PC-9 (cell line): ENCODE measurements around the gene NYAP1. TPM values are rescaled to one million over a fixed set of nuclear protein-coding genes. Genes with fewer than 3 reads are reported as not detected.

Experiments used
- BruUV-seq: library from RNA; stranded (reverse); fragments of 400-500 nt; replicated peaks from 2 replicates; lab custom pipeline; 2021; lab: Mats Ljungman, UMichigan
- CTCF ChIA-PET: fragments of 300-600 bp; sonication (Branson Sonifier 250); formaldehyde crosslinking; loops from one replicate; lab custom pipeline; 2022; ENCODE audit warnings: antibody characterized with exemption; lab: Charles Lee
- POLR2A ChIA-PET: fragments of 300-600 bp; sonication (Branson Sonifier 250); formaldehyde crosslinking; loops from one replicate; lab custom pipeline; 2022; ENCODE audit warnings: antibody characterized with exemption; ENCODE audit not compliant: unreplicated experiment; lab: Charles Lee
- DNase-seq, 2 experiments: peaks; one replicate each; pipeline versions ENCODE4 v3.0.0 to v3.0.0-alpha.2; 2015 to 2022; ENCODE audit warnings: mixed read lengths in 1 of 2
- H2AFZ ChIP-seq: fragments of 200-600 bp; sonication (generic); 2 replicates; pipeline ENCODE4 v1.8.1; 2017; ENCODE audit warnings: antibody characterized with exemption
- H3F3A ChIP-seq: fragments of 200-600 bp; sonication (generic); 2 replicates; pipeline ENCODE4 v1.8.1; 2017; ENCODE audit warnings: antibody characterized with exemption, mild to moderate bottlenecking, low read depth; ENCODE audit not compliant: insufficient read depth
- H3K27ac ChIP-seq: fragments of 200-600 bp; sonication (generic); 2 replicates; pipeline ENCODE4 v1.6.1; 2016; ENCODE audit warnings: mixed run types
- H3K27me3 ChIP-seq: fragments of 200-600 bp; sonication (generic); 2 replicates; pipeline ENCODE4 v1.6.1; 2016; ENCODE audit warnings: low read depth, mixed run types; ENCODE audit not compliant: insufficient read depth
- H3K36me3 ChIP-seq: fragments of 200-600 bp; sonication (generic); 2 replicates; pipeline ENCODE4 v1.6.1; 2016; ENCODE audit warnings: low read depth, mixed run types
- H3K4me1 ChIP-seq: fragments of 200-600 bp; sonication (generic); replicated peaks from 2 replicates; pipeline ENCODE4 v1.6.1; 2016; ENCODE audit warnings: mixed run types; ENCODE audit not compliant: insufficient read depth
- H3K4me2 ChIP-seq: fragments of 200-600 bp; sonication (generic); 2 replicates; pipeline ENCODE4 v1.6.1; 2017; ENCODE audit warnings: mixed run types
- H3K4me3 ChIP-seq: fragments of 200-600 bp; sonication (generic); 2 replicates; pipeline ENCODE4 v1.6.1; 2016; ENCODE audit warnings: mixed run types
- H3K79me2 ChIP-seq: fragments of 200-600 bp; sonication (generic); 2 replicates; pipeline ENCODE4 v1.6.1; 2017; ENCODE audit warnings: low read depth, mixed run types
- H3K9me2 ChIP-seq: fragments of 200-600 bp; sonication (generic); 2 replicates; pipeline ENCODE4 v1.8.1; 2017; ENCODE audit warnings: mild to moderate bottlenecking; ENCODE audit not compliant: insufficient read depth
- H3K9me3 ChIP-seq: fragments of 200-600 bp; sonication (generic); 2 replicates; pipeline ENCODE4 v1.8.1; 2016; ENCODE audit warnings: low read depth; ENCODE audit not compliant: insufficient read depth
- H4K20me1 ChIP-seq: fragments of 200-600 bp; sonication (generic); 2 replicates; pipeline ENCODE4 v1.8.1; 2017; ENCODE audit not compliant: insufficient read depth
- CTCF ChIP-seq: fragments of 200-600 bp; sonication (generic); conservative IDR thresholded peaks from 2 replicates; pipeline ENCODE4 v1.6.1; 2017; ENCODE audit warnings: mixed run types, antibody characterized with exemption, mild to moderate bottlenecking, moderate library complexity
- EZH2 ChIP-seq: fragments of 200-600 bp; sonication (generic); IDR thresholded peaks from 2 replicates; pipeline ENCODE4 v1.8.0; 2017; ENCODE audit warnings: antibody characterized with exemption, low read depth
- intact Hi-C: fragments of 100-400 bp; cut with micrococcal nuclease; formaldehyde crosslinking; loops from one replicate; pipeline ENCODE4 v1.10.0; 2022; ENCODE audit not compliant: unreplicated experiment
- total RNA-seq: library from RNA; stranded (reverse); gene quantifications from 2 replicates; pipeline ENCODE4 v1.2.3, GENCODE V29; 2021

Gene NYAP1
- total RNA-seq, 1 experiment from 2014 or later = 1.3 TPM

- no peak overlapping the region for H3K4me2 ChIP-seq
- no peaks in the 10 kb centered on the region for H4K20me1 ChIP-seq
Observed at GRCh38 chr7:100509231-100509630, 25.5 kb downstream of the NYAP1 start.

GRCh38 chr7:100510437-100511239, 26.9 kb downstream of the NYAP1 start:
- no peak overlapping the region for H3K27ac ChIP-seq
- no peaks in the 10 kb centered on the region for H3K9me3 ChIP-seq
- DNase-seq = no peak
- TF ChIP-seq CTCF = no peak
- TF ChIP-seq EZH2 = no peak
- no peak overlapping the region for H3K4me3 ChIP-seq
- H3K36me3 ChIP-seq = no peaks in the 10 kb centered on the region
- ChIA-PET POLR2A (no interaction called here), CTCF (interaction anchor here (0.6 to 0.7 kb wide), 2 partner anchors 10 to 590 kb away, joined by 3 to 11 read pairs; no protein-coding TSS in a partner anchor)
- no peaks in the 10 kb centered on the region for H3K79me2 ChIP-seq
- H3K4me2 ChIP-seq = no peak overlapping the region
- H4K20me1 ChIP-seq = no peaks in the 10 kb centered on the region
- H3K27me3 ChIP-seq = no peaks in the 10 kb centered on the region
- no peak overlapping the region for H2AFZ ChIP-seq
- intact Hi-C loops = no loop called here
- H3K9me2 ChIP-seq = no peaks in the 10 kb centered on the region
- BruUV-seq = no TSS peak
- H3K4me1 ChIP-seq = peaks cover 13% of the 10 kb centered on the region
- H3F3A ChIP-seq = 0 out of 2 replicates have a peak, but pooled peaks cover 2% of the 10 kb centered on the region

More at GRCh38 chr7:100509231-100509630, 25.5 kb downstream of the NYAP1 start:
- H3K9me2 ChIP-seq = no peaks in the 10 kb centered on the region
- H3K27ac ChIP-seq = no peak overlapping the region
- no peaks in the 10 kb centered on the region for H3K27me3 ChIP-seq
- H3K36me3 ChIP-seq = no peaks in the 10 kb centered on the region
- no peaks in the 10 kb centered on the region for H3K79me2 ChIP-seq
- H3K9me3 ChIP-seq = no peaks in the 10 kb centered on the region
- no peak for TF ChIP-seq EZH2
- no peak for TF ChIP-seq CTCF
- ChIA-PET POLR2A (no interaction called here), CTCF (no interaction called here)
- H2AFZ ChIP-seq = no peak overlapping the region
- intact Hi-C loops = no loop called here
- peaks cover 11% of the 10 kb centered on the region for H3K4me1 ChIP-seq
- BruUV-seq = no TSS peak
- H3F3A ChIP-seq = peaks cover 14% of the 10 kb centered on the region; the same call in 1 of the 2 replicates
- no peak overlapping the region for H3K4me3 ChIP-seq
- no peak for DNase-seq

- Histone ChIP-seq H3F3A (no peaks in the 10 kb centered on the region; the same call in 1 of the 2 replicates), H3K4me3 (no peak overlapping the region), H3K4me1 (peaks cover 25% of the 10 kb centered on the region), H3K79me2 (no peaks in the 10 kb centered on the region), H4K20me1 (no peaks in the 10 kb centered on the region), H3K27me3 (no peaks in the 10 kb centered on the region), H2AFZ (no peak overlapping the region), H3K27ac (no peak overlapping the region), H3K9me2 (no peaks in the 10 kb centered on the region), H3K9me3 (no peaks in the 10 kb centered on the region), H3K4me2 (no peak overlapping the region), H3K36me3 (no peaks in the 10 kb centered on the region)
- intact Hi-C loops = no loop called here
- ChIA-PET POLR2A (no interaction called here), CTCF (no interaction called here)
- no peak for DNase-seq
- TF ChIP-seq CTCF (no peak), EZH2 (no peak)
- no TSS peak for BruUV-seq
Observed at GRCh38 chr7:100513212-100513810, 29.6 kb downstream of the NYAP1 start.
